ENCODE results near the gene KCNJ9. TPM values are rescaled to one million over a fixed set of nuclear protein-coding genes. Genes with fewer than 3 reads are reported as not detected.
A peak's percentile ranks its signal among the peaks of the same experiment; 100 is the strongest.

Gene KCNJ9
- total RNA-seq, 1 experiment from 2014 or later: not detected

- Histone ChIP-seq H3K4me3 (ENCODE audit: low read depth, low read length) (no peak overlapping the region), H3K9me3 (no peaks in the 10 kb centered on the region), H3K27me3 (replicated peaks; ENCODE audit: control insufficient read depth, insufficient read depth, low read length) (no peaks in the 10 kb centered on the region), H3K36me3 (ENCODE audit: control insufficient read depth, insufficient read depth, low read length) (no peaks in the 10 kb centered on the region), H3K4me1 (peaks cover 9% of the 10 kb centered on the region)
- H3K27me3 Mint-ChIP-seq (ENCODE audit: insufficient read depth, unreplicated experiment): peaks cover 15% of the 10 kb centered on the region
- no peak overlapping the region for H3K4me3 Mint-ChIP-seq (ENCODE audit: unreplicated experiment)
- H3K9me3 Mint-ChIP-seq (ENCODE audit: unreplicated experiment): no peaks in the 10 kb centered on the region
- TF ChIP-seq CTCF (IDR thresholded peaks at IDR 0.05; ENCODE audit: insufficient read depth in 1 of 2, low read depth in 1 of 2, low read length in 1 of 2, severe bottlenecking in 1 of 2, unreplicated experiment in 1 of 2): no peak
- intact Hi-C loops (cut with micrococcal nuclease; ENCODE audit: unreplicated experiment): no loop called here
- no peaks in the 10 kb centered on the region for H3K36me3 Mint-ChIP-seq (ENCODE audit: insufficient read depth, unreplicated experiment)
- BruUV-seq (replicated peaks): no TSS peak
- no peaks in the 10 kb centered on the region for H3K4me1 Mint-ChIP-seq (ENCODE audit: low read depth, unreplicated experiment)
- POLR2A ChIA-PET: no interaction called here
- CTCF ChIA-PET: no interaction called here
- H3K27ac Mint-ChIP-seq (ENCODE audit: unreplicated experiment): no peak overlapping the region
- DNase-seq: no peak
Measured at GRCh38 chr1:160056648-160057169, 24.6 kb upstream of the KCNJ9 start.

GRCh38 chr1:160058087-160058486 is 23.3 kb upstream of the KCNJ9 start:
- POLR2A ChIA-PET: no interaction called here
- H3K27me3 Mint-ChIP-seq (ENCODE audit: insufficient read depth, unreplicated experiment): peaks cover 10% of the 10 kb centered on the region
- Histone ChIP-seq H3K27me3 (replicated peaks; ENCODE audit: control insufficient read depth, insufficient read depth, low read length) (no peaks in the 10 kb centered on the region), H3K4me3 (ENCODE audit: low read depth, low read length) (no peak overlapping the region), H3K4me1 (peaks cover 9% of the 10 kb centered on the region), H3K36me3 (ENCODE audit: control insufficient read depth, insufficient read depth, low read length) (no peaks in the 10 kb centered on the region), H3K9me3 (no peaks in the 10 kb centered on the region)
- no peaks in the 10 kb centered on the region for H3K4me1 Mint-ChIP-seq (ENCODE audit: low read depth, unreplicated experiment)
- TF ChIP-seq CTCF (IDR thresholded peaks at IDR 0.05; ENCODE audit: insufficient read depth in 1 of 2, low read depth in 1 of 2, low read length in 1 of 2, severe bottlenecking in 1 of 2, unreplicated experiment in 1 of 2): peak in 1 of 2 experiments; percentile 15
- H3K9me3 Mint-ChIP-seq (ENCODE audit: unreplicated experiment): no peaks in the 10 kb centered on the region
- H3K4me3 Mint-ChIP-seq (ENCODE audit: unreplicated experiment): no peak overlapping the region
- DNase-seq: no peak
- intact Hi-C loops (cut with micrococcal nuclease; ENCODE audit: unreplicated experiment): no loop called here
- no TSS peak for BruUV-seq (replicated peaks)
- CTCF ChIA-PET: interaction anchor here (0.9 to 1.3 kb wide), 3 partner anchors 12 to 28 kb away, joined by 6 to 14 read pairs (median 7); no protein-coding TSS in a partner anchor
- no peak overlapping the region for H3K27ac Mint-ChIP-seq (ENCODE audit: unreplicated experiment)
- no peaks in the 10 kb centered on the region for H3K36me3 Mint-ChIP-seq (ENCODE audit: insufficient read depth, unreplicated experiment)

DNA sequence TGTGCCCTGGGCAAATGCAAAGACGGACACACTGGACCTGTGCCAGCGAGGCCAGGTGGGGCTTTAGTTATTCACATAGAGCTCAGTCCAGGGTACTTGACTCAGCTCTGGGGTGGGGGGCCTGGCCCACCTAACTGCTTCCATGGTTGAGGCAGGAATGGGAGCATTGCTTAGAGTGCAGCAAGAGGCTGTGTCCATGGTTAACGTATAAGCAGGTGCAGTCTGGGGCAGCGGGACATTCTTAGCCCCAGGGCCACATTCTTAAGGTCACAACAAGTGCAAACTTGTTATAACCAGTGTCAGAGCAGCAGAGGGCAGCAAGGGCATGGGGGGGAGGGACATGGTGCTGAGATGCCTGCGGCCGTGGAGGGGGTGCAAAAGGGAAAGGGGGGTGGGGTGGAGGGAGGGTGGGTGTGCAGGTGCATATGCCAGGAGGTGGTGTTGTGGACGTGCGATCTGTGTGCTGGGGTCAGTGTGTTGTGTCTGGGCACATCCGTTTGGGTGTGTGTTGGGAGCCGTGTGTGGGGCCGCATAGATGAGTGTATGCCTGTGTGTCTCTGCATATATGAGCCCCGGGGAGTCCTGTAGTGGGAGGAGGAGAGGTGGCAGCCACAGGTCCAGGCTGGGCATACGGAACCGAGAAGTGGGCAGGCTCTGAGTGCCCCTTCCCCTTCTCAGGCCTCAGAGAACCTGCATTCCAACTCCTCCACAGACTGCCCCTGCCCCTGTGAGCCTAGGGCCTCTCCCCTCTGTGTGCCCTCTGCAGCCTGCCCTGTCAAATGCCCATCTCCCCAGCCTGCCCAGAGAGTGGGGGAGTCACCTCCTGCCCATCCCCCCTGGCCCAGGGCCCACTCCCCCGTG is 19.7 kb upstream of the KCNJ9 start:
- H3K9me3 ChIP-seq: no peaks in the 10 kb centered on the region
- Mint-ChIP-seq H3K4me3 (ENCODE audit: unreplicated experiment) (no peak overlapping the region), H3K4me1 (ENCODE audit: low read depth, unreplicated experiment) (no peaks in the 10 kb centered on the region), H3K36me3 (ENCODE audit: insufficient read depth, unreplicated experiment) (no peaks in the 10 kb centered on the region), H3K27ac (ENCODE audit: unreplicated experiment) (no peak overlapping the region), H3K9me3 (ENCODE audit: unreplicated experiment) (no peaks in the 10 kb centered on the region), H3K27me3 (ENCODE audit: insufficient read depth, unreplicated experiment) (peaks cover 2% of the 10 kb centered on the region)
- no peaks in the 10 kb centered on the region for H3K27me3 ChIP-seq (replicated peaks; ENCODE audit: control insufficient read depth, insufficient read depth, low read length)
- no peaks in the 10 kb centered on the region for H3K36me3 ChIP-seq (ENCODE audit: control insufficient read depth, insufficient read depth, low read length)
- no TSS peak for BruUV-seq (replicated peaks)
- peaks cover 15% of the 10 kb centered on the region for H3K4me1 ChIP-seq
- no peak for TF ChIP-seq CTCF (IDR thresholded peaks at IDR 0.05; ENCODE audit: insufficient read depth in 1 of 2, low read depth in 1 of 2, low read length in 1 of 2, severe bottlenecking in 1 of 2, unreplicated experiment in 1 of 2)
- peak; percentile 58 to 74 for DNase-seq
- H3K4me3 ChIP-seq (ENCODE audit: low read depth, low read length): no peak overlapping the region
- ChIA-PET POLR2A (no interaction called here), CTCF (no interaction called here)
- intact Hi-C loops (cut with micrococcal nuclease; ENCODE audit: unreplicated experiment): loop anchor here (1.0 kb wide), 2 partner anchors 9 to 17 kb away; partner anchors contain the start of gene KCNJ10
